ENCODE measurements around the gene FCAMR.

FCAMR gene

GRCh38 chr1:206957639-206958038 lies 12.6 kb downstream of the FCAMR start:
- no peak for DNase-seq (ENCODE audit: low spot score)

GRCh38 chr1:206955476-206956451 lies 14.5 kb downstream of the FCAMR start:
- DNase-seq (ENCODE audit: low spot score) = peak; percentile 37

GRCh38 chr1:206954459-206955342 lies 15.6 kb downstream of the FCAMR start:
- no peak for DNase-seq (ENCODE audit: low spot score)

- DNase-seq (ENCODE audit: low spot score) = no peak
These were observed 16.6 kb downstream of the FCAMR start for GRCh38 chr1:206953626-206954025.

GRCh38 chr1:206953126-206953525 lies 17.1 kb downstream of the FCAMR start:
- no peak for DNase-seq (ENCODE audit: low spot score)

GRCh38 chr1:206952171-206952570 lies 18.1 kb downstream of the FCAMR start:
- DNase-seq (ENCODE audit: low spot score) = no peak

- DNase-seq (ENCODE audit: low spot score) = no peak
These were observed 18.8 kb downstream of the FCAMR start for GRCh38 chr1:206951318-206952100.

GRCh38 chr1:206949641-206950040 lies 20.6 kb downstream of the FCAMR start:
- no peak for DNase-seq (ENCODE audit: low spot score)

GRCh38 chr1:206949208-206949607 lies 21.1 kb downstream of the FCAMR start:
- DNase-seq (ENCODE audit: low spot score) = no peak

- DNase-seq (ENCODE audit: low spot score) = no peak
These were observed 23.0 kb downstream of the FCAMR start for GRCh38 chr1:206947255-206947654.

GRCh38 chr1:206946261-206946660 lies 24.0 kb downstream of the FCAMR start, which contains the start of gene PIGR:
Gene PIGR, minus strand, starts transcription at chr1:206946466. Its CDS starts 5,935 bp downstream, at chr1:206940531.
- DNase-seq (ENCODE audit: low spot score) = no peak

- no peak for DNase-seq (ENCODE audit: low spot score)
These were observed 24.5 kb downstream of the FCAMR start for GRCh38 chr1:206945779-206946178.

- no peak for DNase-seq (ENCODE audit: low spot score)
These were observed 25.6 kb downstream of the FCAMR start for GRCh38 chr1:206944703-206945102.

- no peak for DNase-seq (ENCODE audit: low spot score)
These were observed 28.4 kb downstream of the FCAMR start for GRCh38 chr1:206941766-206942418.

- no peak for DNase-seq (ENCODE audit: low spot score)
These were observed 29.7 kb downstream of the FCAMR start for GRCh38 chr1:206940588-206940936.

GRCh38 chr1:206939841-206940587 lies 30.2 kb downstream of the FCAMR start:
- DNase-seq (ENCODE audit: low spot score) = no peak

- no peak for DNase-seq (ENCODE audit: low spot score)
These were observed 31.1 kb downstream of the FCAMR start for GRCh38 chr1:206939131-206939530.

- no peak for DNase-seq (ENCODE audit: low spot score)
These were observed 32.8 kb downstream of the FCAMR start for GRCh38 chr1:206937425-206937824.

- DNase-seq (ENCODE audit: low spot score) = no peak
These were observed 34.7 kb downstream of the FCAMR start for GRCh38 chr1:206935491-206936067.

- no peak for DNase-seq (ENCODE audit: low spot score)
These were observed 36.8 kb downstream of the FCAMR start for GRCh38 chr1:206933333-206933945.

Measured in AG08395 (cell line).